ENCODE data around the gene STOML2. TPM values are rescaled to one million over a fixed set of nuclear protein-coding genes. Genes with fewer than 3 reads are reported as not detected.

The STOML2 gene
- total RNA-seq, 1 experiment from 2014 or later = 192 TPM

DNA sequence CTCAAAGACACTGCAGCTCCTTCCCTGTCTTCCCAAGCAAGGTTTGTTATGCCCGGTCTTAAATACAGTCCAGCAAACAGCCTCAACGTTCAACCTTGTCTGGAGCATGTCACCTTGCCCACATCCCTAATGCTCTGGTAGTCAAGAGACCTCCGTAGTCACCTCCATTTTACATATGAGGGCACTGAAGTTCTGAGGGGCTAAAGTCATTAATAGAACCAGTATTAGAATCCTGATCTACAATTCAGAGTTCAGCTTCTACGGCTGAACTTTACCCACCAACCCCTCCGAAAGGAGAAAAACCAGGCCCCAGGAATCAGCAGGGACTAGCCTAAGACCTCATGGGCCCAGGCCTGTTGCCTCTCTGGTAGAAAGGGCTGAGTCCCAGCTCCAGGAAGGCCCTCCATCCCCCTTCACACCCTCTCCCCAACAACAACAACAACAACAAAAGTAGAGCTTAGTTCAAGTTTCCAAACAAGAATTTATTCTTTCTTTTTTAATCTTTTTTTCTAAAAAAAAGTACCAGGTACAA lies 795 bp upstream of the STOML2 start:
- Mint-ChIP-seq H3K27ac (peak overlapping the region; percentile 92 to 100 (median 100)), H3K36me3 (ENCODE audit: insufficient read depth in 1 of 3, low read depth in 3 of 3) (peaks cover 22 to 47% (median 43%) of the 10 kb centered on the region in 3 experiments), H3K4me3 (peak overlapping the region; percentile 97 to 98), H3K4me1 (peaks cover 12 to 19% of the 10 kb centered on the region in 2 experiments), H3K27me3 (ENCODE audit: low read depth) (no peaks in the 10 kb centered on the region), H3K9me3 (no peaks in the 10 kb centered on the region; a peak in 1 of 5 replicates)
- TF ChIP-seq, protein P1, sequence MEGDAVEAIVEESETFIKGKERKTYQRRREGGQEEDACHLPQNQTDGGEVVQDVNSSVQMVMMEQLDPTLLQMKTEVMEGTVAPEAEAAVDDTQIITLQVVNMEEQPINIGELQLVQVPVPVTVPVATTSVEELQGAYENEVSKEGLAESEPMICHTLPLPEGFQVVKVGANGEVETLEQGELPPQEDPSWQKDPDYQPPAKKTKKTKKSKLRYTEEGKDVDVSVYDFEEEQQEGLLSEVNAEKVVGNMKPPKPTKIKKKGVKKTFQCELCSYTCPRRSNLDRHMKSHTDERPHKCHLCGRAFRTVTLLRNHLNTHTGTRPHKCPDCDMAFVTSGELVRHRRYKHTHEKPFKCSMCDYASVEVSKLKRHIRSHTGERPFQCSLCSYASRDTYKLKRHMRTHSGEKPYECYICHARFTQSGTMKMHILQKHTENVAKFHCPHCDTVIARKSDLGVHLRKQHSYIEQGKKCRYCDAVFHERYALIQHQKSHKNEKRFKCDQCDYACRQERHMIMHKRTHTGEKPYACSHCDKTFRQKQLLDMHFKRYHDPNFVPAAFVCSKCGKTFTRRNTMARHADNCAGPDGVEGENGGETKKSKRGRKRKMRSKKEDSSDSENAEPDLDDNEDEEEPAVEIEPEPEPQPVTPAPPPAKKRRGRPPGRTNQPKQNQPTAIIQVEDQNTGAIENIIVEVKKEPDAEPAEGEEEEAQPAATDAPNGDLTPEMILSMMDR (conservative IDR thresholded peaks at IDR 0.05) = no peak
- Histone ChIP-seq H4K91ac (ENCODE audit: insufficient read length, low read depth, low read length) (peak overlapping the region; percentile 29), H3K9ac (ENCODE audit: extremely low read depth, insufficient read length, low read length) (peak overlapping the region; percentile 29), H2BK12ac (ENCODE audit: insufficient read length, low read depth, low read length) (no peak overlapping the region), H2BK5ac (ENCODE audit: insufficient read length, low read length) (no peak overlapping the region), H3K23me2 (ENCODE audit: insufficient read length, low read depth, low read length, poor library complexity, severe bottlenecking) (peaks cover 10% of the 10 kb centered on the region), H3K23ac (ENCODE audit: insufficient read length, low read depth, low read length) (no peak overlapping the region), H3K56ac (ENCODE audit: insufficient read length, low read depth, low read length) (no peak overlapping the region), H2BK20ac (ENCODE audit: low read depth, low read length, poor library complexity, severe bottlenecking) (no peak overlapping the region), H2AFZ (ENCODE audit: low read length) (no peak overlapping the region), H3K27me3 (ENCODE audit: insufficient read depth, low read length) (no peaks in the 10 kb centered on the region), H2AK5ac (ENCODE audit: insufficient read length, low read length) (no peak overlapping the region), H3K79me2 (ENCODE audit: insufficient read depth, low read length) (peaks cover 5% of the 10 kb centered on the region; the same call in 1 of the 2 replicates), H3K18ac (ENCODE audit: insufficient read length, low read depth, low read length) (peak overlapping the region; percentile 86), H2BK120ac (ENCODE audit: low read depth, low read length, poor library complexity, severe bottlenecking) (peak overlapping the region; percentile 14), H3K4me2 (ENCODE audit: insufficient read depth, insufficient read length, low read length) (peak overlapping the region; percentile 72), H4K5ac (ENCODE audit: insufficient read length, low read depth, low read length) (no peak overlapping the region), H4K8ac (replicated peaks; ENCODE audit: insufficient read length, low read depth, low read length) (no peak overlapping the region), H3K9me3 (ENCODE audit: control insufficient read depth, low read depth, low read length) (no peaks in the 10 kb centered on the region), H3K27ac (ENCODE audit: insufficient read length, low read depth, low read length) (peak overlapping the region; percentile 72), H3T11ph (ENCODE audit: low read length) (peak overlapping the region; percentile 84), H4K20me1 (ENCODE audit: control insufficient read depth, insufficient read depth, insufficient read length) (no peaks in the 10 kb centered on the region), H3K4me1 (ENCODE audit: insufficient read depth, low read length) (no peaks in the 10 kb centered on the region), H3K79me1 (ENCODE audit: insufficient read depth, low read depth, low read length, poor library complexity, severe bottlenecking) (peaks cover 9% of the 10 kb centered on the region), H3K4ac (ENCODE audit: low read depth, low read length) (peak overlapping the region; percentile 26; the same call in 1 of the 2 replicates), H3K14ac (ENCODE audit: insufficient read depth, low read length) (peak overlapping the region; percentile 84; the same call in 1 of the 2 replicates), H2BK15ac (ENCODE audit: low read depth, low read length) (no peak overlapping the region)
- no peak for DNase-seq
- no CpG with 5 or more reads among the region's 5 CpGs for WGBS (ENCODE audit: extremely low coverage, insufficient read length, low lambda C conversion rate)

Data from H9 (cell line).